ENCODE data around the gene IL32.

DNA sequence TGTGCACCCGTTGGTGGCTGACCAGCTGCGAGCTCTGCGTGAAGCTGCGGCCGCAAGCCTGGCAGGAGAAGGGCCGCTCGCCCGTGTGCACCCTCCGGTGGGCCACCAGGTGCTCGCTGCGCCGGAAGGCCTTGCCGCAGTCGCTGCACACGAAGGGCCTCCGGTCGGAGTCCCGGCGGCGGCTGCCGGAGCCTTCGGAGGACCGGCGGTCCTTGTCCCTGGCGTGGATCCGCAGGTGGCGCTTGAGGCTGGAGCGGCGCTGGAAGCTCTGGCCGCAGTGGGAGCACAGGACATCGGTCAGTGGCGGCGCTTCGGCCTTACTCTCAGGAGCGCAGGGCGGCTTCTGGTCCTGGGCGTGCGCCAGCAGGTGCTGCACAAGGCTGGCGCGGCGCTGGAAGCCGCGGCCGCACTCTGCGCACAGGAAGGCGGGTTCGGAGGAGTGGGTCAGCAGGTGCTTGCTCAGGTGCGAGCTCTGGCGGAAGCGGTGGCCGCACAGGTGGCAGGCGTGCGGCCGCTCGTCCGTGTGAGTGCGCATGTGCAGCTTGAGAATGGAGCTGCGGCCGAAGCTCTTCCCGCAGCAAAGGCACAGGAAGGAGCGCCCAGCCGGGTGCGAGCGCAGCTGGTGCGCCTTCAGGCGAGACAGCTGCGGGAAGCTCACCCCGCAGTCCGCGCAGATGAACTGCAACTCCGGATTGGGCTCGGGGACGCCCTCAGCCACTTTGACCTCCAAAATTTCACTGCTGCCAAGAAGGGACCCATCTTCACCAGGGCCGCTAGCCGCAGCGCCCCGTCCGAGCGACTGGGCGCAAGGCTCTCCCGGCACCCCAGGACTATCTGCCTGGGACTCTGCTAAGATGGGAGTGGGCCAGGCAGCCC is 24.5 kb downstream of the IL32 start:
- TF ChIP-seq EZH2 (IDR thresholded peaks at IDR 0.05): no peak
- TF ChIP-seq, protein P1, sequence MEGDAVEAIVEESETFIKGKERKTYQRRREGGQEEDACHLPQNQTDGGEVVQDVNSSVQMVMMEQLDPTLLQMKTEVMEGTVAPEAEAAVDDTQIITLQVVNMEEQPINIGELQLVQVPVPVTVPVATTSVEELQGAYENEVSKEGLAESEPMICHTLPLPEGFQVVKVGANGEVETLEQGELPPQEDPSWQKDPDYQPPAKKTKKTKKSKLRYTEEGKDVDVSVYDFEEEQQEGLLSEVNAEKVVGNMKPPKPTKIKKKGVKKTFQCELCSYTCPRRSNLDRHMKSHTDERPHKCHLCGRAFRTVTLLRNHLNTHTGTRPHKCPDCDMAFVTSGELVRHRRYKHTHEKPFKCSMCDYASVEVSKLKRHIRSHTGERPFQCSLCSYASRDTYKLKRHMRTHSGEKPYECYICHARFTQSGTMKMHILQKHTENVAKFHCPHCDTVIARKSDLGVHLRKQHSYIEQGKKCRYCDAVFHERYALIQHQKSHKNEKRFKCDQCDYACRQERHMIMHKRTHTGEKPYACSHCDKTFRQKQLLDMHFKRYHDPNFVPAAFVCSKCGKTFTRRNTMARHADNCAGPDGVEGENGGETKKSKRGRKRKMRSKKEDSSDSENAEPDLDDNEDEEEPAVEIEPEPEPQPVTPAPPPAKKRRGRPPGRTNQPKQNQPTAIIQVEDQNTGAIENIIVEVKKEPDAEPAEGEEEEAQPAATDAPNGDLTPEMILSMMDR (IDR thresholded peaks at IDR 0.05): no peak

Data from neural progenitor cell (in vitro differentiated cells).